OCI-M2 (cell line): ENCODE data around the gene DYNLRB2.

Source experiments
- DNase-seq: peaks from one replicate; lab custom pipeline; 2025; ENCODE audit not compliant: unreplicated experiment; lab: John Stamatoyannopoulos, UW

Gene DYNLRB2

GRCh38 chr16:80540516-80541305 is at the start of gene DYNLRB2:
Gene DYNLRB2 (plus strand): TSS chr16:80540993. CDS start chr16:80541077, 84 bp downstream.
- DNase-seq, result no peak

GRCh38 chr16:80500116-80500859 is 40.5 kb upstream of the DYNLRB2 start:
- DNase-seq, result no peak

- DNase-seq, result no peak
Measured at GRCh38 chr16:80500961-80501525, 39.8 kb upstream of the DYNLRB2 start.

- DNase-seq, result no peak
Measured at GRCh38 chr16:80503107-80503506, 37.7 kb upstream of the DYNLRB2 start.

- DNase-seq, result no peak
Measured at GRCh38 chr16:80507538-80507937, 33.3 kb upstream of the DYNLRB2 start.

- DNase-seq, result no peak
Measured at GRCh38 chr16:80509872-80510271, 30.9 kb upstream of the DYNLRB2 start.

- DNase-seq, result no peak
Measured at GRCh38 chr16:80511824-80512592, 28.8 kb upstream of the DYNLRB2 start.

- DNase-seq, result no peak
Measured at GRCh38 chr16:80512593-80512853, 28.3 kb upstream of the DYNLRB2 start.

GRCh38 chr16:80515374-80515773 is 25.4 kb upstream of the DYNLRB2 start:
- no peak for DNase-seq

GRCh38 chr16:80517846-80518245 is 22.9 kb upstream of the DYNLRB2 start:
- no peak for DNase-seq

GRCh38 chr16:80518436-80518835 is 22.4 kb upstream of the DYNLRB2 start:
- DNase-seq, result no peak

- DNase-seq, result no peak
Measured at GRCh38 chr16:80519189-80519588, 21.6 kb upstream of the DYNLRB2 start.

GRCh38 chr16:80525420-80525819 is 15.4 kb upstream of the DYNLRB2 start:
- no peak for DNase-seq

GRCh38 chr16:80526418-80527061 is 14.3 kb upstream of the DYNLRB2 start:
- DNase-seq, result no peak

- DNase-seq, result no peak
Measured at GRCh38 chr16:80527297-80527696, 13.5 kb upstream of the DYNLRB2 start.

- no peak for DNase-seq
Measured at GRCh38 chr16:80530479-80530878, 10.3 kb upstream of the DYNLRB2 start.

GRCh38 chr16:80536238-80536637 is 4.6 kb upstream of the DYNLRB2 start:
- DNase-seq, result no peak

- DNase-seq, result no peak
Measured at GRCh38 chr16:80541306-80541694, 507 bp downstream of the DYNLRB2 start.

- no peak for DNase-seq
Measured at GRCh38 chr16:80543162-80543561, 2.4 kb downstream of the DYNLRB2 start.

- no peak for DNase-seq
Measured at GRCh38 chr16:80544326-80544725, 3.5 kb downstream of the DYNLRB2 start.

- no peak for DNase-seq
Measured at GRCh38 chr16:80546249-80546648, 5.5 kb downstream of the DYNLRB2 start.
